Smooth muscle cell (in vitro differentiated cells): Measurements from ENCODE around the gene OR52A1. TPM values are rescaled to one million over a fixed set of nuclear protein-coding genes. Genes with fewer than 3 reads are reported as not detected.

Experiments
- DNase-seq: peaks from one replicate; lab custom pipeline; 2025; ENCODE audit not compliant: unreplicated experiment; lab: John Stamatoyannopoulos, UW
- H2AFZ ChIP-seq: fragments of 200-600 bp; sonication (generic); 2 replicates; pipeline ENCODE4 v1.6.0; 2016; ENCODE audit warnings: antibody characterized with exemption, low read depth, mild to moderate bottlenecking
- H3F3A ChIP-seq: fragments of 200-600 bp; sonication (generic); 2 replicates; pipeline ENCODE4 v1.6.0; 2017; ENCODE audit warnings: antibody characterized with exemption, low read depth
- H3K27ac ChIP-seq: fragments of 200-600 bp; sonication (generic); 2 replicates; pipeline ENCODE4 v1.5.1; 2016; ENCODE audit warnings: low read depth, mild to moderate bottlenecking
- H3K27me3 ChIP-seq: fragments of 200-600 bp; sonication (generic); 2 replicates; pipeline ENCODE4 v1.6.1; 2016; ENCODE audit warnings: low read depth, mild to moderate bottlenecking
- H3K36me3 ChIP-seq: fragments of 200-600 bp; sonication (generic); 2 replicates; pipeline ENCODE4 v1.5.1; 2016; ENCODE audit warnings: low read depth
- H3K4me1 ChIP-seq: fragments of 200-600 bp; sonication (generic); 2 replicates; pipeline ENCODE4 v1.5.1; 2016; ENCODE audit warnings: low read depth
- H3K4me2 ChIP-seq: fragments of 200-600 bp; sonication (generic); 2 replicates; pipeline ENCODE4 v1.6.0; 2016; ENCODE audit warnings: mild to moderate bottlenecking
- H3K4me3 ChIP-seq: fragments of 200-600 bp; sonication (generic); 2 replicates; pipeline ENCODE4 v1.5.1; 2016; ENCODE audit warnings: mild to moderate bottlenecking
- H3K79me2 ChIP-seq: fragments of 200-600 bp; sonication (generic); 2 replicates; pipeline ENCODE4 v1.6.0; 2016; ENCODE audit warnings: low read depth, mild to moderate bottlenecking
- H3K9ac ChIP-seq: fragments of 200-600 bp; sonication (generic); 2 replicates; pipeline ENCODE4 v1.6.0; 2016; ENCODE audit warnings: low read depth
- H3K9me3 ChIP-seq: fragments of 200-600 bp; sonication (generic); replicated peaks from 2 replicates; pipeline ENCODE4 v1.5.1; 2016; ENCODE audit warnings: low read depth
- H4K20me1 ChIP-seq: fragments of 200-600 bp; sonication (generic); 2 replicates; pipeline ENCODE4 v1.6.0; 2016; ENCODE audit warnings: low read depth
- WGBS: methylation state at CpG from one replicate; pipeline ENCODE4 v1.1.7; 2016; ENCODE audit warnings: low lambda C conversion rate; 5-methylcytosine and 5-hydroxymethylcytosine counted together
- polyA plus RNA-seq: library from polyadenylated mRNA; unstranded; fragments of >200 nt; fragmentation: Nextera tagmentation; extraction: Ambion mirVana; gene quantifications from 2 replicates; pipeline ENCODE4 v1.2.1, GENCODE V29; 2016
- total RNA-seq: library from RNA; depleted of rRNA; stranded (reverse); fragments of >200 nt; gene quantifications from 2 replicates; pipeline ENCODE4 v1.2.3, GENCODE V29; 2014
- TF ChIP-seq, protein P1 (sequence below): fragments of 200-600 bp; sonication (generic); IDR thresholded peaks from 2 replicates; pipeline ENCODE4 v1.5.1; 2017; ENCODE audit warnings: borderline replicate concordance, mild to moderate bottlenecking, antibody characterized with exemption; ENCODE audit not compliant: insufficient read depth, poor library complexity, severe bottlenecking

OR52A1 gene
- total and polyA plus RNA-seq, 2 experiments from 2014 or later: not detected

DNA sequence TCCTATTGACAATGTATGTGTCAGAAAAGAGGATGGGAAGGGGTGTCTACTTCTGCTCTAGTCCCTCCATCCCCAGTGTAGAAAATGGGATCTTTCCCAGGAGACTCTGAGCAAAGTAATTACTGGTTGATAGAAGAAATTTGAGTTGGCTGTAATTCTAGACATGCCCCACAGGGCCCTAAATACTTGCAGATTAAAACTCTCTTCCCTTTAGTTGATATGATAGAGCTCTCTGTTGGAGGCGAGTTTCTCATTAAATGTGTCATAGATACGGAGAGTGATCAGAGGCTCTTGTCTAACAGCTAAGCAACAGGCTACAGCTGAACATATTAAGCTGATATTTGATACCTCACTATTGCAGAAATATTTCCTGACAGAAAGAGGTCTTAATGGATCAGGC lies 52.3 kb downstream of the OR52A1 start:
- H3K79me2 ChIP-seq: no peaks in the 10 kb centered on the region
- H3K27ac ChIP-seq: no peak overlapping the region
- no peaks in the 10 kb centered on the region for H3F3A ChIP-seq
- TF ChIP-seq, protein P1, sequence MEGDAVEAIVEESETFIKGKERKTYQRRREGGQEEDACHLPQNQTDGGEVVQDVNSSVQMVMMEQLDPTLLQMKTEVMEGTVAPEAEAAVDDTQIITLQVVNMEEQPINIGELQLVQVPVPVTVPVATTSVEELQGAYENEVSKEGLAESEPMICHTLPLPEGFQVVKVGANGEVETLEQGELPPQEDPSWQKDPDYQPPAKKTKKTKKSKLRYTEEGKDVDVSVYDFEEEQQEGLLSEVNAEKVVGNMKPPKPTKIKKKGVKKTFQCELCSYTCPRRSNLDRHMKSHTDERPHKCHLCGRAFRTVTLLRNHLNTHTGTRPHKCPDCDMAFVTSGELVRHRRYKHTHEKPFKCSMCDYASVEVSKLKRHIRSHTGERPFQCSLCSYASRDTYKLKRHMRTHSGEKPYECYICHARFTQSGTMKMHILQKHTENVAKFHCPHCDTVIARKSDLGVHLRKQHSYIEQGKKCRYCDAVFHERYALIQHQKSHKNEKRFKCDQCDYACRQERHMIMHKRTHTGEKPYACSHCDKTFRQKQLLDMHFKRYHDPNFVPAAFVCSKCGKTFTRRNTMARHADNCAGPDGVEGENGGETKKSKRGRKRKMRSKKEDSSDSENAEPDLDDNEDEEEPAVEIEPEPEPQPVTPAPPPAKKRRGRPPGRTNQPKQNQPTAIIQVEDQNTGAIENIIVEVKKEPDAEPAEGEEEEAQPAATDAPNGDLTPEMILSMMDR: no peak
- H3K4me1 ChIP-seq: no peaks in the 10 kb centered on the region
- no peaks in the 10 kb centered on the region for H3K36me3 ChIP-seq
- H3K4me2 ChIP-seq: no peak overlapping the region
- H4K20me1 ChIP-seq: no peaks in the 10 kb centered on the region
- H3K9me3 ChIP-seq: no peaks in the 10 kb centered on the region
- H3K4me3 ChIP-seq: no peak overlapping the region
- no peak overlapping the region for H2AFZ ChIP-seq
- no peak overlapping the region for H3K9ac ChIP-seq
- no peak for DNase-seq
- no peaks in the 10 kb centered on the region for H3K27me3 ChIP-seq
- 74% methylated on average over 2 of the region's 2 CpGs for WGBS

DNA sequence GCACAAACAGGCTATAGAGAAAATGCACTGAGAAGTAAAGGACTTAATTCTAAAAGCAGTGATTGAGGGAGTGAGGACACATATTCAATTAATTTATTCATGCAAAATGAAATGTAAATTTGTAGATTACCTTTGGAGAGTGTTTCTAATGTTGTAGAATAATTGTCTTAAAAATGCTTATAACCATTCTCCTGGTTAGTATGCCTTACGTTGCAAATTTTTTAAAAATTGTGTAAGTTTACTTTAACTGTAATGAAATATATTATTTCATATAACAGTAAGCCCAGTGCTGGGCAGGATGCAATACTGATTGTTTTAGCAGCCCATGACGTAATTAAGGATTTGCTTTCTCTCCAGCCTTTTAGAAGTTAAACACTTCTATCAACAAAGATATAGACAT lies 58.5 kb downstream of the OR52A1 start:
- no peak for DNase-seq
- H3K79me2 ChIP-seq: no peaks in the 10 kb centered on the region
- no peak overlapping the region for H3K4me3 ChIP-seq
- H3K4me1 ChIP-seq: no peaks in the 10 kb centered on the region
- no peak overlapping the region for H3K9ac ChIP-seq
- H3K9me3 ChIP-seq: no peaks in the 10 kb centered on the region
- H3F3A ChIP-seq: no peaks in the 10 kb centered on the region
- H3K27me3 ChIP-seq: no peaks in the 10 kb centered on the region
- 77% methylated on average over 2 of the region's 2 CpGs for WGBS
- no peak overlapping the region for H3K4me2 ChIP-seq
- no peak overlapping the region for H3K27ac ChIP-seq
- TF ChIP-seq, protein P1: no peak
- H2AFZ ChIP-seq: no peak overlapping the region
- H4K20me1 ChIP-seq: no peaks in the 10 kb centered on the region
- H3K36me3 ChIP-seq: no peaks in the 10 kb centered on the region

Other genes starting within 250 kb of the OR52A1 start
- not detected in 2 replicates for gene OR51G2, start 235.4 kb downstream of the OR52A1 start, total RNA-seq
- not detected in 2 replicates for gene OR51G2, start 235.4 kb downstream of the OR52A1 start, polyA plus RNA-seq
- gene OR51G1, start 230.4 kb downstream of the OR52A1 start, total RNA-seq: not detected in 2 replicates
- gene OR51G1, start 230.4 kb downstream of the OR52A1 start, polyA plus RNA-seq: not detected in 2 replicates
- gene OR51A4, start 207.2 kb downstream of the OR52A1 start, total RNA-seq: not detected in 2 replicates
- gene OR51A4, start 207.2 kb downstream of the OR52A1 start, polyA plus RNA-seq: not detected in 2 replicates
- gene OR51A2, start 199.0 kb downstream of the OR52A1 start, total RNA-seq: not detected in 2 replicates
- gene OR51A2, start 199.0 kb downstream of the OR52A1 start, polyA plus RNA-seq: not detected in 2 replicates
- gene OR51L1, start 159.9 kb downstream of the OR52A1 start, total RNA-seq: not detected in 2 replicates
- not detected in 2 replicates for gene OR51L1, start 159.9 kb downstream of the OR52A1 start, polyA plus RNA-seq
- gene OR52J3, start 108.2 kb downstream of the OR52A1 start, total RNA-seq: not detected in 2 replicates
- not detected in 2 replicates for gene OR52J3, start 108.2 kb downstream of the OR52A1 start, polyA plus RNA-seq
- not detected in 2 replicates for gene OR52E2, start 95.1 kb downstream of the OR52A1 start, total RNA-seq
- gene OR52E2, start 95.1 kb downstream of the OR52A1 start, polyA plus RNA-seq: not detected in 2 replicates
- gene OR52E1, start 85.2 kb downstream of the OR52A1 start, total RNA-seq: not detected in 2 replicates
- not detected in 2 replicates for gene OR52E1, start 85.2 kb downstream of the OR52A1 start, polyA plus RNA-seq
- gene OR52A5, start 16.4 kb downstream of the OR52A1 start, total RNA-seq: not detected in 2 replicates
- gene OR52A5, start 16.4 kb downstream of the OR52A1 start, polyA plus RNA-seq: not detected in 2 replicates
- not detected in 2 replicates for gene OR51V1, start 45.9 kb upstream of the OR52A1 start, total RNA-seq
- gene OR51V1, start 45.9 kb upstream of the OR52A1 start, polyA plus RNA-seq: not detected in 2 replicates
- gene HBB, start 72.3 kb upstream of the OR52A1 start, total RNA-seq: not detected in 2 replicates
- not detected in 2 replicates for gene HBB, start 72.3 kb upstream of the OR52A1 start, polyA plus RNA-seq
- gene HBD, start 79.7 kb upstream of the OR52A1 start, total RNA-seq: not detected in 2 replicates
- not detected in 2 replicates for gene HBD, start 79.7 kb upstream of the OR52A1 start, polyA plus RNA-seq
- not detected in 2 replicates for gene HBG1, start 95.1 kb upstream of the OR52A1 start, total RNA-seq
- not detected in 2 replicates for gene HBG1, start 95.1 kb upstream of the OR52A1 start, polyA plus RNA-seq
- gene HBG2, start 100.0 kb upstream of the OR52A1 start, total RNA-seq: 0.49 TPM in 1 of 2 replicates, not detected in the other
- gene HBG2, start 100.0 kb upstream of the OR52A1 start, polyA plus RNA-seq: not detected in 2 replicates
- not detected in 2 replicates for gene HBE1, start 115.2 kb upstream of the OR52A1 start, total RNA-seq
- gene HBE1, start 115.2 kb upstream of the OR52A1 start, polyA plus RNA-seq: 0.73 TPM in 1 of 2 replicates, not detected in the other
- not detected in 2 replicates for gene OR51B4, start 147.2 kb upstream of the OR52A1 start, total RNA-seq
- not detected in 2 replicates for gene OR51B4, start 147.2 kb upstream of the OR52A1 start, polyA plus RNA-seq
- gene OR51B2, start 169.5 kb upstream of the OR52A1 start, total RNA-seq: not detected in 2 replicates
- not detected in 2 replicates for gene OR51B2, start 169.5 kb upstream of the OR52A1 start, polyA plus RNA-seq
- 0.09 and 0.54 TPM in 2 replicates for gene OR51B5, start 188.8 kb upstream of the OR52A1 start, total RNA-seq
- gene OR51B5, start 188.8 kb upstream of the OR52A1 start, polyA plus RNA-seq: not detected in 2 replicates
- gene OR51B6, start 196.8 kb upstream of the OR52A1 start, total RNA-seq: not detected in 2 replicates
- gene OR51B6, start 196.8 kb upstream of the OR52A1 start, polyA plus RNA-seq: not detected in 2 replicates
- gene OR51M1, start 229.1 kb upstream of the OR52A1 start, total RNA-seq: not detected in 2 replicates
- gene OR51M1, start 229.1 kb upstream of the OR52A1 start, polyA plus RNA-seq: not detected in 2 replicates